NCI-H526 treated with DMSO at 0.1 percent for 48 hours (cell line): ENCODE results near the gene CLRN2.

Experiments
- DNase-seq: peaks from one replicate; lab custom pipeline; 2025; lab: John Stamatoyannopoulos, UW

Gene CLRN2, protein sequence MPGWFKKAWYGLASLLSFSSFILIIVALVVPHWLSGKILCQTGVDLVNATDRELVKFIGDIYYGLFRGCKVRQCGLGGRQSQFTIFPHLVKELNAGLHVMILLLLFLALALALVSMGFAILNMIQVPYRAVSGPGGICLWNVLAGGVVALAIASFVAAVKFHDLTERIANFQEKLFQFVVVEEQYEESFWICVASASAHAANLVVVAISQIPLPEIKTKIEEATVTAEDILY

DNA sequence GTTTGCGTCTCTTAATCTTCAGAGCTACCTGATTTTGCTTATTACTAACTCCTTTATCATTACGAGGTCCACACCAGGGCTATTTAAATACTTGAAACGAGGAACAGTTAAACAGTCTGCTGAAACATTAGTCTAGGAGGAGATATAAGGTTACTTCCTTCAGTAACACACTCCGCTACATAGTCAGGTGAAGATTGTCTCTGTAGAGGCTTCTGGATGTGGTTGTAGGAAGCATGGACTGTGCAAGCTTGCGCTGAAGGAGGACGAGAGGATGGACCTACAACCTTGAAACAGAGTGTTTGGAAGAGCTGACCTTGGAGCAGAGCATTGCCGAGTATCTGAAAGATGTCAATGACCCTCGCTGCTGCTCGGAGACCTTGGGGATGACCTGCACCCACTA, at the start of gene CLRN2:
Gene CLRN2 (plus strand): TSS at position 301 of the 400 bp plus-strand sequence. CDS start 102 bp downstream, outside the sequence.
- no peak for DNase-seq

DNA sequence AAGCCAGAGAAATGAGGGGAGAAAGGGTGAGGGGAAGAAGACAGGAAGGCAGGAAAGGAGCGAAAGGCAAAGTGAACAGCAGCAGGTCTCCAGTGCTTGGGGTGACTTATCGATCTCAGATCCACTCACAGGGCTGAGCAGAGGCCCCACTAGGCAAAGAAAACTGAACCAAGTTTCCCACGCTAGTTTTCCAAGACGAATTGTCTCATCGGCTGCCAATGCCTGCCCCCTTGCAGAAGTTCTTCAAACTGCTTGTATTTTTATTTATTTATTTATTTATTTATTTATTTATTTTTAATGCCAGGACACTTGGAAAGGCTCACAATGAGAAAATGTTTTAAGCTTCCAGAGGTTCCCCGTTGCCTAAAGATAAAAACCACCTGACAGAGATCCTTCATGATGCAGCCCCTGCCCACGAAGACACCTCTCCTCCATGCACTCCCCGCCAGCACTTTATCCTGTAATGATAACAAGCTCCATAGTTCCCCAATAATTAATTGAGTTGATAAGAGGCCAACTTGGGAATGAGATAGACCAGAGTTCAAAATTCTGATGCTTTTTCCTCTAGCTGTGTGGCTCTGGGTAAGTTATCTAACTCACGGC, 46.2 kb upstream of the CLRN2 start:
- no peak for DNase-seq

DNA sequence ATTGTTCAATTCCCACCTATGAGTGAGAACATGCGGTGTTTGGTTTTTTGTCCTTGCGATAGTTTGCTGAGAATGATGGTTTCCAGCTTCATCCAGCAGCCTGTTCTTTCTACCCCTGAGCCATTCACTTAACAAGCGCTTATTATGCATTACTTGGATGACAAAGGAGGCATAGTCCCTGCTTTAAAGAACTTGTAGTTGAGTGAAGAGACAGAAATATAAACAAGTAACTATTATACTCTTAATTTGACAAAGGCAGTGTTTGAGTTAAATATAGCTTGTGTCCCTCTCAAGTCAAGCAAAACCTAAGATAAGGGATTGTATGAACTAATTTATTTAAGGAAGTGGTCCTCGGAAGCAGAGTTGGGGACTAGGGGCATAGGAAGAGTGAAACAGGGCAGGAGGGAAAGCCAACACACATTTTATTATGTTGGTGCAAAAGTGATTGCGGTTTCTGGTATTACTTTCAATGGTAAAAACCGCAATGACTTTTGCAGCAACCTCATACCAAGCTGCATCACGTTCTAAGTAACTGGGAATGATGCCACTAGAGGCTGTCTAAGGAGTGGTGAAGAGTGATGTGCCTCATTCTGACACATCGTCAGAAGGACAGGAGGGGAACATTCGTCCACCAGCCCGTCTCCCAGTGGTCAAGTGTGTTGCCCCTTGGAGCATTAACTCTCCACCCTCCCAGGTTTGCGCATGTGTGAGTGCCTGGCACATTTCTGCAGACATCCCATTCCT, 44.9 kb upstream of the CLRN2 start:
- no peak for DNase-seq

DNA sequence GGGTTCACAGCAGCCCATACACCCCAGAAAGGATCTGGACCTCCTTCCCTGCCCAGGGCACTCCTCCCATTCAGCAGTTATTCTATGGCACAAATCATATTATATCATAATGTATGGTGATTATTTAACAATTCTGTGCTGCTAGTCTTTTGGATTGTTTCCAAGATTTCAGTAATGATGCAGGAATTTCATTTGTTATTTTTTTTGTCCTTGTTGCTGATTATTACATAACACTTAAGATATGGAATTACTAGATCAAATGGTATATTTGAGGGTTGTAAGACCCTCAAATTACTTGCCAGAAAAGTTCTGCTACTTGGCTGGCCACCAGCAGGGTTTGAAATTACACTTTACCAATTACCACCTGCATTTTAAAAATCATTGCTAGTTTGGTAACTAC, 39.5 kb upstream of the CLRN2 start:
- no peak for DNase-seq

DNA sequence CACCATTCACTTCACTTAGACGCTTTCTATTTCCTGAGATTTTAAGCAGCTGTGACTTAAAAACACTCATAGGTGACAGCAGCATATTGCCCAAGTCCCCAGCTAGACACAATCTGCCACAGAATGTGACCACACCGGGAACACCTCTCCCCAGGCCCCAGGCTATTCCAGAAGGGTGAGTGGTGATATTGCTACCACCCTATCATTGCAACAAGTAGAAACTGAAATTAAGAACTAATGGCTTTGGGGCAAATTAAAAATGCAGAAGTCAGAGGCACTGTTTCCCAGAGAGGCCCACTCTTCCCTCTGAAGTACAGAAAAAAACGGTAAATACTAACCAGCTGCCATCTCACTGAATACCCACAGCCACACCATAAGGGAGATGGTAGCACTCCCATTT, 38.1 kb upstream of the CLRN2 start:
- no peak for DNase-seq

DNA sequence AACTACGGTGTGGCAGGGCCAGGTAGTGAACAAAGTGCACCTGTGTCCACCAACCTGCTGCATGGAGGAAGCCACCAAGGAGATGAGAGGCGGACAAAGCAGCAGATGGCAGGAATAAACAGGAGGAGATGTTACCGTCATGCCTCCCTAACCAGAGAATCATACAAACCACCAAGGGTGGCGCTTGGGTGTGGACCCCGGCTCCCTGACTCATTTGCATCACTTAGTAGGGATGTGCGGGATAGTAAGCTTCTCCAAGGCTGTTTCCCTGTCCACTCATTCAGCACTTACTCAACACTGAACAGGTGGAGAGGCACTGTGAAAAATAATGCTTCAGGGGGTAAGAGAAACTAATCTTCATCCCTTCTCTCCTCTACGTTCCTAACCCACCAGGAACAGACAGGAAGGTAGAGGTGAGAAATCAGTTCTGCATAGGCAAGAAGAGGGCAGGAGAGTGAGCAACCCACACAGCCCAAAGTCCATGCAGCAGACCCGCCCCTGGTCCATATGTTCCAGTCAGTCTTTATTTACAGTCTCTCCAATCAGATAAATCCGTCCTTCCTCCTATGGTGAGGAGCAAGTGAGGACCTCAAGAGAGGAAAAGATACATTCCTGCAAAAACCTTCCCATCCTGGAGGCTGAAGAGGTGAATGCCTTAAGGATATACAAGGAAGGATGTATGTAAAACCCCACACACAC, 37.0 kb upstream of the CLRN2 start:
- DNase-seq: no peak

DNA sequence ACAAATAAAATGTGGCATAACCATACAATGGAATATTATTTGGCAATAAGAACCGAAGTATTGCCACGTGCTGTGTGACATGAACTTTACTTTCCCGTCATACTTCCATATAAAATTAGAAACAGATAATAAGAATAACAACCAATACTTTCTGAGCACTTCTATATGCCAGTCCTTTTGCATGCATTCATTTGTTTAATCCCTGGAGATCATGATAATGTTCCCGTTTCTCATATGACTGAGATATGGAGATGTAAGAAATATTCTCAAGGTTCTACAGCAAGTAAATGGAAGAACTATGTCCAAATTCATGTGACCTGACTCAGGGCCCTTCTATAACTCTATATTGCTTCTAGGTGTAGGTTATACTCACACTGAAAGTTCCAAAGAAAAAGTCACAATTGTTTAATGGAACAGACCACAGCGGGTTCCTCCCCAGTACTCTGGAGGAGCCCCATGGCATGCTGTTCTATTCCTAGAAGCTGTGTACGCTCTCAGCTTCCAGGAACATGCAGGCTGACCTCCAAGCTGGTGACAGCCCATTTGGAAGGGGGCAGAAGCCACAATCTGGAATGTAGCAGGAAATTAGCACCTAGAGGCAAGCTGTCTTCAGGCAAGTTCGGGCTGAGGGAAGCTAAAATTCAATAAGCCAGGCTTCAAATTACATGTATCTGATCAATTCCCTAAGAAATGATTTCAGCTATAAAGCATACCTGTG, 34.6 kb upstream of the CLRN2 start:
- no peak for DNase-seq

DNA sequence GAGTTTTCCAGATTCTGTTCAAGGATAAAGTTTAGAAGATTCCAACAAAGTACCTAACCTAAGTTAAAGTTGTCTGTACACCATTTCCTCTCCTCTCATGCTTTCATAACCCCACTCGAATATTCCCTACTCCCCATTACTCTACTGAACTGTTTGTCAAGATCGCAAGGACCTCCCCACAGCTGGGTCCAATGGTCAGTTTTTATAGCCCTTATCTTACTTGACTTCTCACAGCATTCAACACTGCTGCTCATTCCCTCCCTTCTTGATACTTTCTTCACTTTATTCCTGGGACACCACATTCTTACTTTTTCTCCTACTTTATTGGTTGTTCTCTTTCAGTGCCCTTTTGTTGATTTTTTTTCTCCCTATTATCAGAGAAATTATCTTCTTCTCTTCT, 34.0 kb upstream of the CLRN2 start:
- no peak for DNase-seq

DNA sequence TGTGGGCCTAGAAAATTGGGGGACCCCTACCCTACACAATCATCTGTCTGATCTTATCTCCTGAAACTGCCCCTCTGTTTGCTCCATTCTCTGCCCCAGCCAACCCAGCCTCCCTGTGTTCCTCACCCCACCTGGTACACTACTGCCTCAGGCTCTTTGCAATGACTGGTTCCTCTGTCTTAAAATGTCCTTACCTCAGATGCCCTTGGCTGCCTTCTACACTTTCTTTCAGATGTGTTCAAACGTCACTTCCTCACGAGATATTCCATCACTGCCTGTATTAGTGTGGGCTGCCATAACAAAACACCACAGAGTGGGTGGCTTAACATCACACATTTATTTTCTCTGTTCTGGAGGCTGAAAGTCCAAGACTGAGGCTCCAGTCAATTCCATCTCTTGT, 32.2 kb upstream of the CLRN2 start:
- DNase-seq: no peak

DNA sequence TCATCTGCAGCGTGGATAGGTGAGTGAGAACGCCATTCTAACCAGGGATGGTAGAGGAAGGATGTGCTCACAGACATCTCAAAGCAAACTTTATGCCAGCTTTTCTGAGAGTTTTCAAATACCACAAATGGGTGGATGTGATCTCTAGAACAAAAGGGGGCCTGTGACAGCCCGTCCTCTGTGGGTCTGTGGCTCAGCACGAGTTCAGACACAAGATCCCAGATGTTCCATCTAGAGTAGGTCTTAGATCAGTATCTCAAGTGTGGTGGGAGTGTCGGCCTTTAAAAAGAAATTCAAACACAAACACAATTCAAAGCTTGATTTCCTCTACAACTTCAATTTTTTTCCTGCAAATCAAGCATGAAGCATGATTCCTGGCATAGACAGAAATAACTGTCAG, 25.8 kb upstream of the CLRN2 start:
- no peak for DNase-seq

DNA sequence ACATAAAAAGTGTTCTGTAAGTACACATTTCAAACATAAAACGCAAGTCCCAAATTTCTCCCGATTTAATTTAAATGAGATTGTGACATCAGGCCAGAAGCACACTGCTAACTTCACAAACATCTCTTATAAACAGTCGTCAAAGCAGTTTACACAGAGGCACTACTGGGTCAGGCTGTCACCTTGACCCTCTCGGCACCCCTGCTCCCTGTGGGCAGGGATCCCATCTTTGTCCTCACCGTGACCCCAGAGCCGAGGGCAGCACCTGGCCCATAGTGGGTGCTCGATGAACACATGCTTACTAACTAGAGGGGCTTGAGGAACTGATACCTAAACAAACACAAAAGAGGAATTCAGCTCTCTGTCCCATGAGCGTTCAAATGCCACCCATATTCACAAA, 25.2 kb upstream of the CLRN2 start:
- DNase-seq: no peak

DNA sequence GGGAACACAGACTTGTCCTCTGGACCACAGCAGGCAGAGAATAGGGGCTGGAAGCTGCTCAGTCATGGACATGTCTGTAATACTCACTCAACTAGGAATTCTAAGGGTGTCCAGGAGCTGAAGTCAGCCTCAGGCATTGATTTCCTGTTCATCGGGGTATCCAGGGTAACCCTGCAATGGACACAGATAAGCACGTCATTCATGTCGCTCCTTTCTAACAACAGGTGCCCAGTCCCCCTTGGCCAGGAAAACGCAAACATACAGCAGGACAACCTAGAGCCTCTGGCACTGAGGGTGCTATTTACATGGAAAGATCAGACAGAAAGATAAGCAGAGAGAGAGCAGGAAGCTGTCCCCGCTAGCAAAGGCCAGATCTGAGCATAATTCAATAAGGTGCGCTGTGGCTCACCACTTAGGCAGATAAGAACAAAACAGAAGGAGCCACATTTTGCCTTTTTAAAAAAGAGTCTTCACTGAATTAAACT, 24.3 kb upstream of the CLRN2 start:
- peak; percentile 56 for DNase-seq

DNA sequence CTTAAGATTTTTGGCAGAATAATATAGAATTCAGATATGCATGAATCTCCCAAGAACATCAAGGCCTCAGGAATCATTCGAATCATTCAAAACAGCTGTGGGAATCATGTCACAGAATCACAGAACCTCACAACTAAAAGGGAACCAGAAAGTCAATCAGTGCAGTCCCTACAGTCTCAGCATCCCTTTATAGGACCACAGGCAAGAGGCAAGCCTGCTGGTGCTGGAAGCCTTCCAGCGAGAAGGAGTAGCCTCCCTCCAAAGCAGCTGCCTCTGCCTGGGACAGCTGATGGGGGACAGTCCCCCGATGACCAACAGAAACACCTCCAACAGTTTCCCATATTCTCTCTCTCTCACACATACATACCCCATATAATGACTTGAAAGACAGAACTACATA, 23.8 kb upstream of the CLRN2 start:
- DNase-seq: no peak

DNA sequence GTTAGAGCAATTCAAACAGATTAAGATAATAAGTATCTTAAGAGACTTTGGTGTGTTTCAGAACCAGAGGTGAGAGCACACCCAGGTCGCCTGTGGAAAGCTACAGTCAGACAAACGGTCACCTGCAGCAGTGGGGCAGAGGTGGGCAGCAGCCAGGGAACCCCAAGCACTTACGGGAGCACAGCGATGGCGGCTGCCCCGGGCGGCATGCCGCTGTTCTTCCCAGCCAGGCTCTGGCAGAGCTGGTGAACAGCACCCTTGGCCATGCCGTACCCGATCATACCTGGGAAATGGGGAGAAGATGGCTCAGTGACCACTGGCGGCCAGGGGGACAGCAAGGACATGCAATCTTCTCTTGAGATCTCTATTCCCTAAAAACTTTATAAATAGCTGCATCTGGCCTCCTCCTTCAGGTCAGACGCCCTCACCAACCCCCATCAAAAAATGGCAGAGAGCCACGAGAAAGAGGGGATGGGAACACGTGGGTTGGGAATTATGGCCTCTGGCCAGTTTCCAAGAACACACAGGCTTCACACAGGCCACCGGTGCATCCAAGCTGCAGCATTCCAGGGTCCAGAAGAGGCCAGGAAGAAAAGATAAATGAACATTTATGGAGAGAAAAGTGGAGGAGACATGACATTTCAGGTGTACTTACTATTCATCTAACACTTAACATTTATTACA, 22.8 kb upstream of the CLRN2 start:
- no peak for DNase-seq

DNA sequence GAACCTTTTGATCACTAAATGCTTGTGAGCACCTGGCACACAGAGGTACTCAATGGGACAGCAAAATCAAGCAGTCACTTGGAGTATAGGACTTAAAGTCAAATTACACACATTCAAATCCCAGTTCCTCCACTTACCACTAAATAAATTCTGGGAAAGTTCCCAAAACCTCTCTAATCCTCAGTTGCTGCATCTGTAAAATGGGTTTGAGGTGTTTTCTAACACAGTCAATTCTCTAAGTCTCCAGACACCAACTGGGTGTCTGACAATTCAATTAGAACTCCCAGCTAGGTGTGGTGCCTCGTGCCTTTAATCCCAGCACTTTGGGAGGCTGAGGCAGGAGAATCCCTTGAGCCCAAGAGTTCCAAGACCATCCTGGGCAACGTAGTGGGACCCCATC, 22.1 kb upstream of the CLRN2 start:
- no peak for DNase-seq

DNA sequence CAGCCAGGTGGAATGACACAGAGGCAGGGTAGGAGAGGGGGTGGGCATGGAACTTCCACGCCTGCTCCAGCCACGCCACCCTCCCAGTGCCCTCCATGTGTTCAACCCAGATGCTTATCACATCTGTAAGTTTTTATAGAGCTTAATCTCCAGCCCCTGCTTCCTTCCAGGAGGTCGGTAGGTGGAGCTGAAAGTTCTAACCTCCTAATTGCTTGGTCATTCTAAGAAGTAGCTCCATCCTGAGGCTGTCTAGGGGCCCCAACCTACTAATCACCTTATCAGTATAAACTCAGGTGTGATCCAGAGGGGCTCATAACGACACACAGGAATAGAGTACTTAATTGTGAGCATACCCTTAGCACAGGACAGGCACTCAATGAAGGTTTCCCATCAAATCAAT, 21.3 kb upstream of the CLRN2 start:
- DNase-seq: no peak

DNA sequence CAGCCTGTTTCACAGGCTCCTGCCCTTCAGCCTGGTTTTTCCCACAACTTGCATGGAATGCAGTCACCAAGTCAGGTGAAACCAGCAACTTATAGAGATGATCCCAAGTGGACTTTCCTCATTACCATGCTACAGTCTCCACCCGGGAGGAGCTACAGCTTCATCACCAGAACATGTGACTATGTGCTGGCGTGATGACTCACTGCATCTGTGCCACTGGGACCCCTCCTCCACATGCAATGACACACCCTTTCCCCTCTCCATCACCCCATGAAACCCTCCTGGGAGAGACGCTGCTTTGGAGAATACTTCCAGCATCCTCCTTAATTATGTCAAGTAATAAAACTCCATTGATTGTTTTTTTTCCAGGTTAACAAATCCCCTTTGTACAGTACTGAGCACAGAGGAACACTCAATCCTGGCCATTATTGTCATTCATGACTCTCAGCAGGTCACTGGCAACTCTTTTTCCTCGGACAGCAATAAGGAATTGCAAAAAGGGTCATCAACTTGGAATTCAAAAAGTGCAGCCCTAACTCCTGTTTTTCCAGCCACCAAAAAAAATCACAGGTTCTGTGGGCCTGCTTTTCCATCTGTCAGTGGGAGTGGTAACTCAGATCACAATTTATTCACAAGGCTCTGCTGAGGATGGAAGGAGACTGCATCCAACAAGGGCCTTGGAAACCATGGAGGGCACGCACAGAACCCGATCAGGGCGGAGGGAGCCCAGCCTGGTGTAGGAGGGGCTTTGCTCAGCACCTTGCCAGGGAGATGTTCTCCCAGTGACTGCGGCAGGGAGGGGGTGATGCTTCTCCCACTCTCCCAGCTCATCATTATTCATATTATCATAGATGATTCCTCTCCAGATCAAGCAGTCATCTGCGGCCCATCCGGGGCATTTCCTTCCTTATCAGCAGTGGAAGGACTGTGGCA, 20.4 kb upstream of the CLRN2 start:
- no peak for DNase-seq

DNA sequence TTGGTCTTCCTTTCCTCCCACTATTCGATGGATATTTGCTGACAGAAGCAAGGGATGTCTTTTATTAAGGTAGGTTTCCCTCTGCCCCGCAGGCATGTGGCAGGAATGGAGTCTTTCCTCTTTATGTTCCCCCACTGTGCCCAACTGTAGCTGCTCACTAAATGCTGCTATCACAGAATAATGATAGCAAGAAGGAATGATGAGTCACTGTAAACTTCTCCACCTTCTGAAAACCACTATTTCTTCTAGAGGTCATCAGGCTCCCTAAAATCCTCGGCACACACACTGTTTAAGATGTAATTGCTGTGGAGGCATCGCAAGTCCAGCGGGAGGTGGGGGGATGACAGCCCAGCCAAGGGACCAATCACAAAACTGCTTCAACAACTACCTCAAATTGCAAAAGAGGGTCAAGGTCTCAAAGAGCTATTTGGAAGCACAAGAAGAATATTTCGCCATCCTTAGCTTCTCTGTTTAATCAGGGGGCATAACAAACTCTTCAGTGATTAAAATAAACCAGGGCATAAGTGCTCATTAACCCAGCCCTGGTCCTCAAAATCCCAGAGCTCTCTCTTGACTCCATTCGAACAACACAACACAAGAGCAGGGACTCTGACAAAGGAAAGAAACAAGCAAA, 17.0 kb upstream of the CLRN2 start:
- DNase-seq: no peak

DNA sequence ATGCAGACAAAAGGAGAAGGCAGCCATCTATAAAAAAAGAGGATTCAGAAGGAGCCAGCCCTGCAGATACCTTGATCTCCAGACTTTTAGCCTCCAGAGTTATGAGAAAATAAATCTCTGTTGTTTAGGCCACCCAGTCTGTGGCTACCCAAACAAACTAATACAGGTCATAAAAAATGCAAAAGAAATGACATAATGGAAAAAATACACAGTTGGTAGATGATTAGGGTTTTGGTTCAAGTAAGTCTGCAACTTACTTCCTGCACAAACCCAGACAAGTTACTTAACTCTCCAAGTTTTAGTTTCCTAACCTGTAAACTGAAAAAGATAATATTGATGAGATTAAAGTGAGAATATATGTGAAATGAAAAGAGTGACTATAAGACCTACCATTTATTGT, 14.4 kb upstream of the CLRN2 start:
- DNase-seq: no peak

DNA sequence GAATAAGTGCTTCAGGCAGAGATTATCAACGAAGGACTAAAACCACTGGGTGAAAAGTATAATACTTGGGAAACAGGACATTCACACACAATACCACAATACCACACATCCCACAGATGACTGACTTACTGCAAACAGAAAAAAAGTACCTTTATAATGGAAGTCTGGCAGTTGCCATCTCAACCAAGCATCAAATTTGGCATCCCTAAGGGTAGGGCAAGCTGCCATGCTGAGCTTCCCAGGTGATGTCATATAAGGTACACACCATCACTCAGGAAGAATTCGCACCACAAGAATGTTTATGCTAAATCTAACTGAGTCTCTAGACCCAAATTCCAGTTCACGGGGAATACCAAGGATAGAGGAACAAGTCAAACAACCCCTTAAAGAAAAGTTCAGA, 12.2 kb upstream of the CLRN2 start:
- DNase-seq: no peak
